Tibial nerve (tissue), 4 donors: ENCODE measurements around the gene RAB11FIP3. TPM values are rescaled to one million over a fixed set of nuclear protein-coding genes. Genes with fewer than 3 reads are reported as not detected.

ENCODE experiments used
- DNase-seq, 2 donors: peaks; one replicate each; pipeline ENCODE4 v3.0.0-alpha.2; 2019; ENCODE audit warnings: low spot score in 2 of 2
- H3K27ac ChIP-seq, 4 donors: fragments of 200-600 bp; sonication (generic) in 3 of 4; one replicate each; pipeline ENCODE4 v1.5.1; 2017 to 2019; ENCODE audit warnings: mild to moderate bottlenecking in 1 of 4
- H3K27me3 ChIP-seq, 2 donors: fragments of 200-600 bp; sonication (generic) in 1 of 2; one replicate each; pipeline versions ENCODE4 v1.5.1 to v1.6.0; 2017 to 2019
- H3K36me3 ChIP-seq, 3 donors: fragments of 200-600 bp; sonication (generic); one replicate each; pipeline ENCODE4 v1.5.1; 2018 to 2019
- H3K4me1 ChIP-seq, 4 donors: fragments of 200-600 bp; sonication (generic) in 3 of 4; one replicate each; pipeline ENCODE4 v1.5.1; 2017 to 2019
- H3K4me3 ChIP-seq, 4 donors: fragments of 200-600 bp; sonication (generic) in 3 of 4; one replicate each; pipeline ENCODE4 v1.5.1; 2017 to 2019; ENCODE audit warnings: mild to moderate bottlenecking in 1 of 4, moderate library complexity in 1 of 4
- H3K9me3 ChIP-seq, 4 donors: fragments of 200-600 bp; sonication (generic) in 3 of 4; one replicate each; pipeline ENCODE4 v1.5.1; 2017 to 2019
- EP300 ChIP-seq, 2 donors: sonication (generic); formaldehyde crosslinking; IDR thresholded peaks; one replicate each; pipeline ENCODE4 v1.6.1; 2017; ENCODE audit warnings: antibody characterized with exemption in 2 of 2, mild to moderate bottlenecking in 1 of 2
- POLR2A ChIP-seq, 2 donors: fragments of 450-650 bp; IDR thresholded peaks; one replicate each; pipeline ENCODE4 v1.6.1; 2017; ENCODE audit warnings: antibody characterized with exemption in 2 of 2, mild to moderate bottlenecking in 2 of 2, moderate library complexity in 2 of 2
- WGBS, 2 donors: methylation state at CpG; one replicate each; pipeline ENCODE4 v1.1.5; 2018; 5-methylcytosine and 5-hydroxymethylcytosine counted together
- total RNA-seq, 4 donors: library from RNA; depleted of rRNA; stranded (reverse); fragments of >200 nt; gene quantifications; one replicate each; pipeline ENCODE4 v1.1.0, GENCODE V29; 2016
- TF ChIP-seq, protein P1 (sequence below), 5 experiments: fragments of 200-600 bp in 3 of 5; fragments of 450-650 bp in 2 of 5; sonication (generic) in 3 of 5; IDR thresholded peaks; one replicate each; pipeline ENCODE4 v1.5.1; 2016 to 2019; ENCODE audit warnings: antibody characterized with exemption in 5 of 5, mild to moderate bottlenecking in 3 of 5, moderate library complexity in 2 of 5

The RAB11FIP3 gene
- total RNA-seq, 4 donors from 2014 or later = 30.2 to 128 (median 54.6) TPM

DNA sequence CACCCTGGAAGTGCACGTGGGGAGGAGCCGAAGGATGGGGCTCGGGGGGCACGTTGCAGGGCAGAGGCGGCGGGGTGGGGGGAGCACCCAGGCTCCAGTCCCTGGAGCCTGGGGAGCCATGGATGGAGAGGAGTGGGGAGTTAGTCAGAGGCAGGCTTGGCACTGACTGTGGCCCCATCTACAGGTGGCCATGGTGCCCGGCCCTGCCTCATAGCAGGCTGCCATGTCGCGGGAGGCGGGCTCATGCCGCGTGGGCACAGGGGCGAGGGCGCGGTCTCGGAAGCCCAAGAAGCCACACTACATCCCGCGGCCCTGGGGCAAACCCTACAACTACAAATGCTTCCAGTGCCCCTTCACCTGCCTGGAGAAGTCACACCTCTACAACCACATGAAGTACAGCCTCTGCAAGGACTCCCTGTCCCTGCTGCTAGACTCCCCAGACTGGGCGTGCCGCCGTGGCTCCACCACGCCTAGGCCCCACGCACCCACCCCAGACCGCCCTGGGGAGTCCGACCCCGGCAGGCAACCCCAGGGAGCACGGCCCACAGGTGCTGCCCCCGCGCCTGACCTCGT lies 137.7 kb downstream of the RAB11FIP3 start:
- Histone ChIP-seq H3K36me3 (no peaks in the 10 kb centered on the region), H3K9me3 (no peaks in the 10 kb centered on the region), H3K4me3 (no peak overlapping the region), H3K4me1 (peaks cover 0 to 49% (median 18%) of the 10 kb centered on the region in 4 donors), H3K27me3 (peaks cover 0 to 48% of the 10 kb centered on the region in 2 donors), H3K27ac (no peak overlapping the region)
- 83 to 87% methylated on average over 21 to 29 of the region's 30 CpGs for WGBS, 2 donors
- DNase-seq = no peak
- TF ChIP-seq, protein P1, sequence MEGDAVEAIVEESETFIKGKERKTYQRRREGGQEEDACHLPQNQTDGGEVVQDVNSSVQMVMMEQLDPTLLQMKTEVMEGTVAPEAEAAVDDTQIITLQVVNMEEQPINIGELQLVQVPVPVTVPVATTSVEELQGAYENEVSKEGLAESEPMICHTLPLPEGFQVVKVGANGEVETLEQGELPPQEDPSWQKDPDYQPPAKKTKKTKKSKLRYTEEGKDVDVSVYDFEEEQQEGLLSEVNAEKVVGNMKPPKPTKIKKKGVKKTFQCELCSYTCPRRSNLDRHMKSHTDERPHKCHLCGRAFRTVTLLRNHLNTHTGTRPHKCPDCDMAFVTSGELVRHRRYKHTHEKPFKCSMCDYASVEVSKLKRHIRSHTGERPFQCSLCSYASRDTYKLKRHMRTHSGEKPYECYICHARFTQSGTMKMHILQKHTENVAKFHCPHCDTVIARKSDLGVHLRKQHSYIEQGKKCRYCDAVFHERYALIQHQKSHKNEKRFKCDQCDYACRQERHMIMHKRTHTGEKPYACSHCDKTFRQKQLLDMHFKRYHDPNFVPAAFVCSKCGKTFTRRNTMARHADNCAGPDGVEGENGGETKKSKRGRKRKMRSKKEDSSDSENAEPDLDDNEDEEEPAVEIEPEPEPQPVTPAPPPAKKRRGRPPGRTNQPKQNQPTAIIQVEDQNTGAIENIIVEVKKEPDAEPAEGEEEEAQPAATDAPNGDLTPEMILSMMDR (IDR thresholded peaks at IDR 0.05) = no peak

DNA sequence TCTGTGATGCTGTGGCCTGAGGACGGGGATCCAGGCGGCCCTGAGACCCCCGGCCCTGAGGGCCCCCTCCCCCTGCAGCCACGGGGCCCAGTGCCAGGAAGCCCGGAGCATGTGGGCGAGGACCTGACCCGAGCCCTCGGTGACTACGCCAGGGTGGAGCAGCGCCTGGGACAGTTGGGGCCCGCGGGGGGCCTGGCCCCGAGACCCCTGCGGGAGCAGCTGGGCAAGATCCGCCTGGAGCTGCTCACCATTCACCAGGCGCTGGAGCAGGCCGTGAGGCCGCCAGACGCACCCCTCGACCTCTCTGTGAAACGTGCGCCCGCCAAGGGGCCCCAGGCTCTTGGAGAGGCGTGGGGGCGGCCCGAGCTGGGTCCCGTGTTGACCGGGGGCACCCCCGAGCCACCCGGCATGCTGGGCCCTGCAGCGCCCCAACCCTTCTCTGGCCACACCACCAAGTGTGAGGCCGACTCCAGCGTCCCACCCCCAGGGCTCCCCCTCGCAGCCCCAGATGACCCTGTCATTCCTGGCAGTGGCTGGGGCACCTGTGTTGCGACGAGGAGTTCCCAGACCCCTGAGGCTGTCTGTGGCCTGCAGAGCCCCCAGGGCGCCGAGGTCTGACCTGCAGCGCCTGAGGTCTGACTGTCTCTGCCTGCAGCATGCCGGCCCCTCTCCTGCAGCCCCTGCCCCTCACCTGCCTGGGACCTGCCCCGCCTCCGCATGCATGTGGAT lies 139.4 kb downstream of the RAB11FIP3 start:
- no peaks in the 10 kb centered on the region for H3K9me3 ChIP-seq
- peaks cover 0 to 56% (median 28%) of the 10 kb centered on the region in 4 donors for H3K4me1 ChIP-seq
- H3K36me3 ChIP-seq = no peaks in the 10 kb centered on the region
- H3K4me3 ChIP-seq = no peak overlapping the region
- H3K27me3 ChIP-seq = peaks cover 0 to 31% of the 10 kb centered on the region in 2 donors
- WGBS, 2 donors = 79 to 83% methylated on average over 22 to 26 of the region's 42 CpGs
- TF ChIP-seq EP300 (IDR thresholded peaks at IDR 0.05) = no peak
- TF ChIP-seq, protein P1 (IDR thresholded peaks at IDR 0.05) = no peak
- TF ChIP-seq POLR2A (IDR thresholded peaks at IDR 0.05) = no peak
- no peak overlapping the region for H3K27ac ChIP-seq
- no peak for DNase-seq

DNA sequence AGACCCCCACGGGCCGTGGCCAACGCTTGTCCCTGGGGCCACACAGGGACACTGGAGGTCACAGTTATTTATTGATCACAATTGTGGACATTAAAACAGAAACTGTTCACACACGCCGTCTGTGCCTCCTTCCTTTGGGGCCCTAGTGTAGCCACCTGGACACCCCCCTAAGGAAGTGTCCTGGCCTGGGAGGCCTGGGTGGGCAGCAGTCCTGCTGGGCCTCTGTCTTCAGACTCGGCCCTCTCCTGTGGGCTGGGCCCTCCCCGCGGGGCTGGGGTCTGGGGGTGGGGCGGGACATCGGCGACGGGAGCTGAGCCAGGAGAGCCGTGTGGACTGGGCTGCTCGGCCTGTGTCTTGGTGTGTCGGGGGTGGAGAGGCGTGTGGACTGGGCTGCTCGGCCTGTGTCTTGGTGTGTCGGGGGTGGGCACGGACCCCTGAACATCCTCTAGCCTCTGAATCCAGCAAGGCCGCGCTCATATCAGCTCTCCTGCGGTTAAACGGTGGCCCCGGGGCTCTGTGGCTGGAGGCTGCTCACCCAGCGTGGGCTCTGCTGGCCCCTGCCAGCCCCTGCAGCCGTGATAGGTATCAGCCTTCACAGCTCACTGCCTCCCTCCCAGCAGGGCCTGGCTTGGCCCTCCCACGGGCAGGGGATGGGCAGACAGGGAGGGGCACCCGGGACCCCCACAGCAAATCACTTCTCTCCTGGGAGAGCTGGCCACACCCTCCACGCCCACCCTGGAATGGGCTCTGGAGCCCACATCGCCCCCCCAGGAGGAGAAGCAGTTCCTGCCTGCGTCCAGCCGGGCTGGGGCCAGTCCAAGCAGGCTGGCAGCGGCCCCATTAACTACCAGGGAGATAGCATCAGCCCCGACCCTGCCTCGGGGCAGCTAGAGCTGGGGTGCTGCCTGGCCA lies 140.2 kb downstream of the RAB11FIP3 start:
- Histone ChIP-seq H3K4me1 (peaks cover 0 to 55% (median 28%) of the 10 kb centered on the region in 4 donors), H3K27ac (no peak overlapping the region)
- TF ChIP-seq, protein P1 (IDR thresholded peaks at IDR 0.05) = no peak
- TF ChIP-seq POLR2A (IDR thresholded peaks at IDR 0.05) = no peak
- TF ChIP-seq EP300 (IDR thresholded peaks at IDR 0.05) = no peak

DNA sequence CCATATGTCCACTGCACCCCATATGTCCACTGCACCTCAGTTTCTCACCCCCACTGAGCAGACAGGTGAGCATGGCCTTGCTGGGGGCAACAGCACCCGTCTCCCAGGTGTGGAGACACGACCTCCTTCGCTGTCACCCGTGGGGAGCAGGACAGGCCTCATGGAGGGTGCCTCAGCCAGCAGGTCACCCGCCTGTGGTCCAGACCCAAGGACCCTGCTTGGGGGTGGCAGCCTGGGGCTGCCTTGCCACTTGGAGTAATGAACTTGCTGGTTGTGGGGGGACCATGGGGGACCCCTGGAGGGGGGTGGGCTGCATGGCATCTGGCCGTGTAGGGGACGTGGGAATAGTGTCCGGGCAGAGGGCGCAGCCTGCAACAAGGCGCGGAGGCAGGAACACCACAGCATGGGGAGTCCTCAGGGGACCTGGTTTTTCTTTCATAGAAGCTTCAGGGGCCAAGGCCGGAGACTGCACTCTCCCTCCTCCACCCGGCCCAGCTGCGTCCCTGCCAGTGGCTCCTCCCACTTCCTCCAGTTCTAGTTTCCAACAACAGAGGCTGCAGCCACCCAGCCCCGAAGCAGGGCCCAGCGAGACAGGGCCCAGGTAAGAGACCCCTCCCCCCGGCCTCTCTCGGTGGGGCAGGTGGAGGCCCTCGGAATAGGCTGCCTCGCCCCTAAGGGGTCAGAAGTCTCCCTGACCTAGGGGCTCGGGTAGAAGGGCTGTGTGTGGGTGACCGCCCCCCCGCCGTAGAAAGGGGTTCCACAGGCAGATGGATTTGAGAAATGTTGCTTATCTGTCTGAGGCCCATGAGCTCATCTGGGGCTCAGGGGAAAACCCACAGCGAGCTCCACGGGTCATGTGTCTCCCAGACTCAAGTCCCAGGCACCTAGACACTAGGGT lies 141.3 kb downstream of the RAB11FIP3 start, which contains the start of gene NHLRC4:
NHLRC4 (plus strand) TSS at position 531 of the 898 bp plus-strand sequence. CDS start 1,043 bp downstream, outside the sequence.
- peak; percentile 51 to 65 for DNase-seq
- WGBS, 2 donors = 22 to 27% methylated on average over 12 to 20 of the region's 26 CpGs

More for the DNA sequence above, 140.2 kb downstream of the RAB11FIP3 start:
- DNase-seq = no peak
- no peaks in the 10 kb centered on the region for H3K36me3 ChIP-seq
- 37 to 40% methylated on average over 21 to 25 of the region's 35 CpGs for WGBS, 2 donors
- no peak overlapping the region for H3K4me3 ChIP-seq
- peaks cover 0 to 30% of the 10 kb centered on the region in 2 donors for H3K27me3 ChIP-seq
- H3K9me3 ChIP-seq = no peaks in the 10 kb centered on the region

More for the DNA sequence above, 141.3 kb downstream of the RAB11FIP3 start, which contains the start of gene NHLRC4:
- H3K4me3 ChIP-seq = peak within 1 kb of the TSS; percentile 5 to 44 (median 30)
- no peaks in the 10 kb centered on the region for H3K9me3 ChIP-seq
- no peaks in the 10 kb centered on the region for H3K36me3 ChIP-seq
- TF ChIP-seq EP300 (IDR thresholded peaks at IDR 0.05) = no peak
- no peak for TF ChIP-seq POLR2A (IDR thresholded peaks at IDR 0.05)
- TF ChIP-seq, protein P1 (IDR thresholded peaks at IDR 0.05) = no peak
- peak within 1 kb of the TSS in 3 of 4 donors; percentile 59 to 66 (median 60) for H3K27ac ChIP-seq
- H3K27me3 ChIP-seq = peaks cover 0 to 19% of the 10 kb centered on the region in 2 donors
- H3K4me1 ChIP-seq = peaks cover 0 to 61% (median 28%) of the 10 kb centered on the region in 4 donors
